Activated CD4-positive, alpha-beta T cell treated with anti-CD3 and anti-CD28 coated beads, Interleukin-10, Interleukin-2, amounts not matched to agents 100 ng/mL and 50 ng/mL, durations not matched to agents 16 hours and 8 hours (primary cell): ENCODE data around the gene CHURC1.
A peak's percentile ranks its signal among the peaks of the same experiment; 100 is the strongest.

Source experiments
- DNase-seq: peaks from one replicate; pipeline ENCODE4 v3.0.0-alpha.2; 2020

The CHURC1 gene

GRCh38 chr14:64960762-64961276 lies 46.6 kb downstream of the CHURC1 start:
- DNase-seq, result no peak

DNA sequence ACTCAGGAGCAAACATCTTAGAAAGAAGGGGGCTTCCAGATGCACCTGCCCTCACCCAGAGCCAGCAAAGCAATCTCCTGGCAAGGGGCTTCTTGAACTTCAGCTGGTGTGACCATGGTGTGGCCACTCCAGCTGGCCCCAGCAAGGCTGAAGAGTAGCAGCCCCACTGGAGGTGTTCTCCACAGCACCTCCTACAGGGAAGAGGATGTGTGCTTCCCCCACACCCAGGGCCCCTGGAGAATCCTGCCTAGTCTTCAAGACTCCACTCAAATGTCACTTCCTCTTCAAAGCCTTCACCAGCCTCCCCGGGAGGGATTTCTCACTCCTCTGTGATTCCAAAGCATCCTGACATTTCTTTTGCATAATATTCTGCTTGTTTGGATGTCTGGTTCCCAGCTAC lies 49.4 kb downstream of the CHURC1 start:
- no peak for DNase-seq

GRCh38 chr14:64965356-64966000 lies 51.2 kb downstream of the CHURC1 start:
- no peak for DNase-seq

DNA sequence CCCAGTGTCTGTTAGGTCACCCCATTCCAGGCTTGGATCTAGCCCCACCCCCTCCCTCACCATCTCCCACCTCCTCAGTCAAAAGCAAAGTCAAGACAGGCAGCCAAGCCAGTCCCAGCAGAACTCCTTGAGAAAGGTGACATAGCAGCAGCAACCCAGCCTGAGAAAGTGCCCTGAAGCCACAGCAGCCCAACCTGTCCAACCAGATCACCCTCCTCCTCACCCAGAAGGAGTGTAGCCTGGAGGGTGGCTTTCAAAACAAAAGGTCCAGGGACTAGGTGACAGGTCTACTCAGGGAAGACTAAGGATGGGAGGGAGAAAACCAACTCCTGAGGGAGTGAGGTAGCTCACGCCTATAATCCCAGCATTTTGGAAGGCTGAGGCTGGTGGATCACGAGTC lies 52.7 kb downstream of the CHURC1 start:
- no peak for DNase-seq

DNA sequence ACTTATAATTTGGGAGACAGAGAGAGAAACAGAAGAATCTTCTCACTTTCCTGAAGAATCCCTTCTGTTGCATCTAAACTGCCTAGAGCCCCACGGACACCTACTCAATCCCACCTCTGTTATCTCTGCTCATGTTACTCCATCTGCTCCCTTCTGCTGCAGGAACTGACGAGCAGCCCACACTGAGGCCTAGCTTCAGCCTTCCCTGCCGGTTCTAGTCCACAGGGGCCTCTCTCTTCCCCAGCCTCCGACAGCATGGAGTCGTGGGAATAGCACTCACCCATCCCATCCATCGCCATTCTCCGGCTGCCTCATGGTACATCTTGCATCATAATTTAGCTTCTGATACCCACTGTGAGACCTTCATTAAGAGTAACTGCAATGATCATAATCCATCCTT lies 53.9 kb downstream of the CHURC1 start:
- DNase-seq, result no peak

DNA sequence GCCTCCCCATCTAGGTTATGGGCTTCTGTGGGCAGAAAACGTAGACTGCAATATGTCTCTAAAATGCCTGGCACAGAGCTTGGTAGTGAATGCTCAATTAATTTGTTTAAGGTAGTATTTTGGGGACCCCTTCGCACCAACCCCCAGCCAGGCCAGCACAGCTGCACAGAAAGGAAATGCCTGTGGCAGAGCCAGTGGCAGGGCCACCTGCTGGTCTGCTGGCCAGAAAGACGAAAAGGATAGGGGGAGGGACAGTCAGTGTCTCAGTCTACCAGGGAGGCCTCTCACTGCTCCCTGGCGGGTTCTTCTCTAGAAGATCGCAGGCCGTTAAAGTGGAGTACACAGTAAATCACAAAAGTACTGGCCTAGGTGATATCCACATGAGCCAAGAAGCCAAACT lies 54.4 kb downstream of the CHURC1 start:
- DNase-seq, result no peak

- DNase-seq, result no peak
Measured at GRCh38 chr14:64970041-64970440, 55.8 kb downstream of the CHURC1 start.

DNA sequence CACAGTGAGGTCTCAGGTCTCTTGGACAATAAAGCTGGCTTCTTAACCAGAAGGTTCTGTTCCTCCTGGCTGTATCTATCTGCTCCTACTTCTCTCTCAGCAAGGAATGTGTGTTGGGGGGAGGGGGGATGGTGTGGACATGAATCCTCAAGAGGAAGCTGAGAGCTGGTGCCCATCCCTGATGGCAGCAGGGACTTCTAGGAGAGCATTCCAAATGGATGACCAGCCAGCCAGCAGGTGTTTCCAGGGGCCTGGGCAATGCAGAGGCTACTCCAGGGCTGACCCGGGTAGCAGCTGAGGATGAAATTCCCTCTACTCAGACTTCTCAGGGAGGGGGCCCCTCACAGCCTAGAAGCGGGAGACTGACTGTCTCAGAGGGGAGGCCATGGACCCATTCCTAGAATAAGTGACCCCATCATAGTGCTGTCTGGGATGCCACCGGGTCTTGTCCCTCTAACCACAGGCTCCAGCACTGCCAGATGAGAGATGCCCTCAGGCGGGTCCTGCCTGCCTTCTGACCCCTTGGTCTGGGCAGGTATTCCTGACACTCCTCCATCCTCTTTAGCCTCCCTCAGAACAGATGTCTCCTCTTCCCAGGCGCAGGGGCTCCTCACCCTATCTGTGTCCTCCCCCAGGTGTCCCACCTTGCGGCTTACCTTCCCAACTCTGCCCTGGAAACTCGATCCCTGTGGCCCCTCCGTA lies 56.7 kb downstream of the CHURC1 start:
- DNase-seq, result no peak

GRCh38 chr14:64971491-64971942 lies 57.3 kb downstream of the CHURC1 start:
- DNase-seq, result no peak

- no peak for DNase-seq
Measured at GRCh38 chr14:64971943-64972791, 57.9 kb downstream of the CHURC1 start, which contains the start of gene RAB15. RAB15 (minus strand) TSS chr14:64972336; CDS start chr14:64972076, 260 bp downstream.

GRCh38 chr14:64973026-64973442 lies 58.8 kb downstream of the CHURC1 start:
- no peak for DNase-seq

- DNase-seq, result no peak
Measured at GRCh38 chr14:64973826-64974225, 59.6 kb downstream of the CHURC1 start.

DNA sequence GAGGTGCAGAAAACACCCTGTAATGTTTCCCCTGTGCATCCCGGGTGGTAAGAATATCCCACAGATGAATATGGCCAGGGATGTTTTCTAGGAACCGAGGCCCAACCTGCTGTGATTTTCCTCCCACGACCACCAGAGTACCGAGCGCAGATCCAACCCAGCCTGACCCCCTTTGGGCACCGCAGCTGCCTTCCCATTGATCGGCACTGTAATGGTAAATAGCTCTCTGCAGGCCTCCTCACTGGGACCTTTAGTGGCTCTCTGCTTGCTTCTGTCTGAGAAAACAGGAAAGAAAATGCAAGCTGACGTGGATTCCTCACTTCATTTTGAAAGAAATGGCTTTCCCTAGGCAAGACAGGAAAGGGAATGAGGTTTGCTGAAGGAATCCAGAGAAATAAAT lies 60.3 kb downstream of the CHURC1 start:
- DNase-seq, result no peak

DNA sequence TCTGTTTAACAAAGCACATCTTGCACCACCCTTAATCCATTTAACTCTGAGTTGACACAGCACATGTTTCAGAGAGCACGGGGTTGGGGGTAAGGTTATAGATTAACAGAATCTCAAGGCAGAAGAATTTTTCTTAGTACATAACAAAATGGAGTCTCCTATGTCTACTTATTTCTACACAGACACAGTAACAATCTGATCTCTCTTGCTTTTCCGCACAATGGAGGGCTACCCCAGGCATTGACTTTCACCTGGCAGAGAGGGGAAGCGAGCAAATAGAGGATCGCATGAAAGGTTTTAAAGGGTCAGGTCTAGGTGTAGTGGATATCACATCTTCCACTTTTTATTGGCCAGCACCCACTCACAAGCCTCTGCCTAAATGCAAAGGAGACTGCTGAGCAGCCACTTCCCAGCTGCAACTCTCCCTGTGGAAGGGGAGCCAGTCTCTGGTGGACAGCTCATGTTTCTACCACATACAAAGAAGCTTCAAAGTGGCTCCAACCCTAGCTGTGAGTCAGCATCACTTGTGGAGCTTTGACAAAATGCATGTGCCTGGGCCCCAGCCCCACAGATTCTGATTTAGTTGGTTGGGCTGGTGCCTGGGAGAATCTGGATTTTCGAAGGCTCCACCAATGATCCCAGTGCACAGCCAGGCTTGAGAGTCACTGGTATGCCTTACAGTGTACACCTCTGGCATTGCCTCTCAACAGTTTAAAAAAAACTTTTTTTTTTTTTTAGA lies 65.2 kb downstream of the CHURC1 start:
- no peak for DNase-seq

GRCh38 chr14:64983439-64984310 lies 69.4 kb downstream of the CHURC1 start:
- peak; percentile 65 for DNase-seq
